Measurements from ENCODE around the gene ASTL. TPM values are rescaled to one million over a fixed set of nuclear protein-coding genes. Genes with fewer than 3 reads are reported as not detected.

The ASTL gene
- total and polyA plus RNA-seq, 2 experiments from 2014 or later: not detected

DNA sequence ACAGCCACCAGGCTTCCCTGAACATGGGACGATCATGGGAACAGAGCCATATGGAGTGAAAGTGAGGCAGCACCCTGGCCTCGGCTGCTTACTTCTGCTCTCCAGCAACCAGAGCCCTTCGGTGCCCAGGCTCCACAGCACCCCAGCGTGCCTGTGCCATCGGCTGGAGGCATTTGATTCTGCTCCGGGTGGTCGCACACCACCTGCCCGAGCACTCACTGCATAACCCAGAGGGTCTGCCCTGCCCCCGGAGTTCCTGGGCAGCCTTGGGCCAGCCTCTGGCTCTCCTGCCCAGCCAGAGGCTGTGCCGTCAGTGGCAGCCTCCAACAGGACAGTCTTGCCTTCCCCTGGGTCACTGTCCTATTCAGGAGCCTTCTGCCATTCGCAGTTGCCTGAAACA, 3.9 kb downstream of the ASTL start:
- no peaks in the 10 kb centered on the region for H3K36me3 ChIP-seq
- no peak for TF ChIP-seq CTCF (IDR thresholded peaks at IDR 0.05; ENCODE audit: low read depth, low read length)
- peaks cover 25% of the 10 kb centered on the region for H3K27me3 ChIP-seq
- no peak overlapping the region for H3K4me3 ChIP-seq
- DNase-seq (ENCODE audit: low read depth in 1 of 2, low spot score in 1 of 2): no peak
- no peaks in the 10 kb centered on the region for H3K9me3 ChIP-seq (ENCODE audit: low read depth)
- H3K27ac ChIP-seq: no peak overlapping the region
- no peaks in the 10 kb centered on the region for H3K4me1 ChIP-seq (ENCODE audit: low read depth)

- Histone ChIP-seq H3K36me3 (no peaks in the 10 kb centered on the region), H3K9me3 (ENCODE audit: low read depth) (no peaks in the 10 kb centered on the region), H3K27me3 (peaks cover 34% of the 10 kb centered on the region), H3K4me1 (ENCODE audit: low read depth) (no peaks in the 10 kb centered on the region), H3K4me3 (no peak overlapping the region), H3K27ac (no peak overlapping the region)
- no peak for DNase-seq (ENCODE audit: low read depth in 1 of 2, low spot score in 1 of 2)
- TF ChIP-seq CTCF (IDR thresholded peaks at IDR 0.05; ENCODE audit: low read depth, low read length): no peak
These were observed 6.2 kb downstream of the ASTL start for GRCh38 chr2:96131813-96132745.

DNA sequence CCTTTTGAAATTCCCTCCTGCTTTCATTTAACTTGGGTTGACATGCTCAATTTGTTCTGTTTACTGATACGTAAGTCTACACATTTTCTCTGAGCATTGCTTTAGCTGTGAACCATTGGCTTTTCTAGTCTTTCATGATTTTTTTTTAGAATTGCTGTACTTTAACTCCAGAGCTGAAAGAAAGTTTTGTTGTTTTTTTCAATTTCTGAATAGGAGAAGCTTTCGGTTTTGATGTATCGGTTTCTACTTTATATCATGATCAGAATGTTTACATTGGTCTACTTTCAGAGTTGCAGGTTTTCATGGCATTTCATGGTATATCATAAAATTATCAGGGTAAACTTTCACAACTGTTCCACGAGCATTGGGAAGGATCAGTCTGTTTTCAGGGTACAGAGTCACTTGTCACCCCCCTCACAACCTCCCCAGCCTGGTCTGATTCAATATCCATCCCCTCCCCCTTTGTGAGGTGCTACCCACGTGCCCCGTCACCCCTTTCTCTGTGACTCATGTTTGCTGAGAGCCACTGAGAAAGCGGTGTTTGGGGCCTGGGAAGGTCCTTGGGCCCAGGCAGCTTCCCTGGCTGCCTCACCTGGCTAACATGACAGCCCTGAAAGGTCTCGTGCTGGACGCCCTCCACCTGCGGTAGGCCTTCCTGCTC, 7.0 kb downstream of the ASTL start:
- no peak for DNase-seq (ENCODE audit: low read depth in 1 of 2, low spot score in 1 of 2)
- H3K9me3 ChIP-seq (ENCODE audit: low read depth): no peaks in the 10 kb centered on the region
- no peaks in the 10 kb centered on the region for H3K36me3 ChIP-seq
- TF ChIP-seq CTCF (IDR thresholded peaks at IDR 0.05; ENCODE audit: low read depth, low read length): no peak
- H3K27me3 ChIP-seq: peaks cover 35% of the 10 kb centered on the region
- H3K4me3 ChIP-seq: no peak overlapping the region
- no peaks in the 10 kb centered on the region for H3K4me1 ChIP-seq (ENCODE audit: low read depth)
- H3K27ac ChIP-seq: no peak overlapping the region

- no peak overlapping the region for H3K27ac ChIP-seq
- TF ChIP-seq CTCF (IDR thresholded peaks at IDR 0.05; ENCODE audit: low read depth, low read length): no peak
- H3K36me3 ChIP-seq: no peaks in the 10 kb centered on the region
- H3K9me3 ChIP-seq (ENCODE audit: low read depth): no peaks in the 10 kb centered on the region
- no peak overlapping the region for H3K4me3 ChIP-seq
- no peak for DNase-seq (ENCODE audit: low read depth in 1 of 2, low spot score in 1 of 2)
- peaks cover 34% of the 10 kb centered on the region for H3K27me3 ChIP-seq
- no peaks in the 10 kb centered on the region for H3K4me1 ChIP-seq (ENCODE audit: low read depth)
These were observed 7.8 kb downstream of the ASTL start for GRCh38 chr2:96130483-96130882.

GRCh38 chr2:96129528-96130120, 8.7 kb downstream of the ASTL start:
- TF ChIP-seq CTCF (IDR thresholded peaks at IDR 0.05; ENCODE audit: low read depth, low read length): no peak
- no peak overlapping the region for H3K4me3 ChIP-seq
- H3K36me3 ChIP-seq: no peaks in the 10 kb centered on the region
- no peaks in the 10 kb centered on the region for H3K4me1 ChIP-seq (ENCODE audit: low read depth)
- H3K27ac ChIP-seq: no peak overlapping the region
- H3K9me3 ChIP-seq (ENCODE audit: low read depth): no peaks in the 10 kb centered on the region
- peaks cover 25% of the 10 kb centered on the region for H3K27me3 ChIP-seq
- no peak for DNase-seq (ENCODE audit: low read depth in 1 of 2, low spot score in 1 of 2)
